SJCRH30 (cell line): ENCODE data around the gene APP. TPM values are rescaled to one million over a fixed set of nuclear protein-coding genes. Genes with fewer than 3 reads are reported as not detected.
"Not testable (repeated sequence)": the region's sequence is repeated elsewhere in the genome, so short reads cannot be mapped to it uniquely, and the experiment has no call there.

ENCODE experiments used
- DNase-seq, 2 experiments: peaks; one replicate each; pipeline ENCODE4 v3.0.0-alpha.2; 2015 to 2020
- H3K27ac ChIP-seq: fragments of 250-450 bp; sonication (Bioruptor Pico); 2 replicates; pipeline ENCODE4 v1.5.1; 2020; ENCODE audit warnings: mild to moderate bottlenecking, moderate library complexity
- H3K27me3 ChIP-seq: fragments of 250-450 bp; sonication (Bioruptor Pico); 2 replicates; pipeline ENCODE4 v1.5.1; 2020; ENCODE audit warnings: mild to moderate bottlenecking, moderate library complexity
- H3K36me3 ChIP-seq: fragments of 250-450 bp; sonication (Bioruptor Pico); 2 replicates; pipeline ENCODE4 v1.5.1; 2020; ENCODE audit warnings: mild to moderate bottlenecking, moderate library complexity
- H3K4me1 ChIP-seq: fragments of 250-450 bp; sonication (Bioruptor Pico); 2 replicates; pipeline ENCODE4 v1.5.1; 2020; ENCODE audit warnings: mild to moderate bottlenecking, moderate library complexity
- H3K4me3 ChIP-seq: fragments of 250-450 bp; sonication (Bioruptor Pico); 2 replicates; pipeline ENCODE4 v1.5.1; 2020; ENCODE audit warnings: mild to moderate bottlenecking, moderate library complexity
- H3K9me3 ChIP-seq: fragments of 250-450 bp; sonication (Bioruptor Pico); replicated peaks from 2 replicates; pipeline ENCODE4 v1.5.1; 2020; ENCODE audit warnings: mild to moderate bottlenecking, moderate library complexity
- total RNA-seq: library from RNA; depleted of rRNA; stranded (reverse); fragments of >200 nt; shearing (Covaris generic); gene quantifications from 2 replicates; pipeline ENCODE4 v1.2.3, GENCODE V29; 2014

APP gene
- total RNA-seq, 1 experiment from 2014 or later: 399 TPM

GRCh38 chr21:25927195-25927880 is 243.2 kb downstream of the APP start:
- H3K27me3 ChIP-seq: no peaks in the 10 kb centered on the region
- peaks cover 7% of the 10 kb centered on the region; the same call in 1 of the 2 replicates for H3K4me1 ChIP-seq
- no peak for DNase-seq
- H3K9me3 ChIP-seq: no peaks in the 10 kb centered on the region
- no peak overlapping the region for H3K27ac ChIP-seq
- H3K4me3 ChIP-seq: no peak overlapping the region
- peaks cover 44% of the 10 kb centered on the region for H3K36me3 ChIP-seq

GRCh38 chr21:25925936-25926335 is 244.6 kb downstream of the APP start:
- no peaks in the 10 kb centered on the region for H3K27me3 ChIP-seq
- no peaks in the 10 kb centered on the region for H3K9me3 ChIP-seq
- no peak for DNase-seq
- H3K36me3 ChIP-seq: peaks cover 34% of the 10 kb centered on the region
- no peak overlapping the region for H3K27ac ChIP-seq
- no peak overlapping the region for H3K4me3 ChIP-seq
- peaks cover 7% of the 10 kb centered on the region; the same call in 1 of the 2 replicates for H3K4me1 ChIP-seq

DNA sequence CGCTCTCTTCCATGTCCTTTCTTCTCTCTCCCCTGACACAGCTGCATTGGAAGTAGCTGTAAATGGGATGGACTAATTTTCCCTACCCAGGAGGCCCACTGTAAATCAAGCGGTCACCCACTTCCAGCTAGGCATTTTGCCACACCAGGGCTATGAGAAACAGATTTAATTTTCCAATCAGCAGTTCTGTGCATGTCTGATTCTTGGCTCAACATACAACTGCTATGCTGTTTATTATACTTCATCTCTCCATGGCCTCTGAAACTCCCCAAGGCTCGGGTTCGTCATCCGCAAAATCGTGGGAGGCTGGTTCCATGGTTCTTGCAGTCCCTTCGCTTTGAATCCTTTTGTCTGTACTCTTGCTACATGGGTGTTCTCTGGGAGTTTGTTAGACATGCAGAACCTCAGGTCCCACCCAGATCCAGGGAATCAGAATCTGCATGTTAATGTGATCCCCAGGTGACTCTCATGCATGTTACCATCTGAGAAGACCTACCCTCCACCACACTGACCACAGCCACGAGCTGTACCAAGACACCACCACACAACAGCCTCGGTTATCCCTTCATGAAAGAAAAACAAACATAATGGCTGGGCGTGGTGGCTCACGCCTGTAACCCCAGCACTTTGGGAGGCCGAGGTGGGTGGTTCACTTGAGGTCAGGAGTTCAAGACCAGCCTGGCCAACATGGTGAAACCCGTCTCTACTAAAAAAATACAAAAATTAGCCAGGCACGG is 245.3 kb downstream of the APP start:
- no peak for DNase-seq
- Histone ChIP-seq H3K9me3 (no peaks in the 10 kb centered on the region; the same call in 1 of the 2 replicates), H3K27me3 (no peaks in the 10 kb centered on the region), H3K27ac (no peak overlapping the region), H3K4me1 (peaks cover 6% of the 10 kb centered on the region; the same call in 1 of the 2 replicates), H3K36me3 (peaks cover 29% of the 10 kb centered on the region), H3K4me3 (no peak overlapping the region)

GRCh38 chr21:25918152-25918551 is 252.4 kb downstream of the APP start:
- peaks cover 12% of the 10 kb centered on the region; the same call in 1 of the 2 replicates for H3K36me3 ChIP-seq
- not testable (repeated sequence) for DNase-seq, H3K4me1 ChIP-seq, H3K4me3 ChIP-seq, H3K9me3 ChIP-seq, H3K27ac ChIP-seq, H3K27me3 ChIP-seq

DNA sequence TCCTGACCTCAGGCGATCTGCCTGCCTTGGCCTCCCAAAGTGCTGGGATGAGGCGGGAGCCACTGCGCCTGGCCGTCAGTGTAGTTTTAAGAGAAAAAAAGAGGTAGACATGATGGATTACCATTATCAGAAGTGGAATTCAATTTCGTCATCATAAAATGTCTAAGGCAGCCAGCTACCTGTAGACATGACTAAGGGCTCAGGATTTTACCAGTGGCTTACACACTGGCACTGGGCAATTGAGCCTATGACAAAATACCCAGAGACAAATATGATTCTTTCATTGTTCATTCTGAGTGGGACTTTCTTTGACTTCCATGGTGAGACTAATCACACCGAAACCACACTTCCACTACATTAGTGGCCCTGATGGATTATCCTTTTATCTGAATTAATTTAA is 254.3 kb downstream of the APP start:
- Histone ChIP-seq H3K4me1 (no peaks in the 10 kb centered on the region), H3K36me3 (peaks cover 23% of the 10 kb centered on the region), H3K4me3 (no peak overlapping the region), H3K27ac (no peak overlapping the region), H3K27me3 (no peaks in the 10 kb centered on the region), H3K9me3 (no peaks in the 10 kb centered on the region; the same call in 1 of the 2 replicates)
- DNase-seq: no peak

DNA sequence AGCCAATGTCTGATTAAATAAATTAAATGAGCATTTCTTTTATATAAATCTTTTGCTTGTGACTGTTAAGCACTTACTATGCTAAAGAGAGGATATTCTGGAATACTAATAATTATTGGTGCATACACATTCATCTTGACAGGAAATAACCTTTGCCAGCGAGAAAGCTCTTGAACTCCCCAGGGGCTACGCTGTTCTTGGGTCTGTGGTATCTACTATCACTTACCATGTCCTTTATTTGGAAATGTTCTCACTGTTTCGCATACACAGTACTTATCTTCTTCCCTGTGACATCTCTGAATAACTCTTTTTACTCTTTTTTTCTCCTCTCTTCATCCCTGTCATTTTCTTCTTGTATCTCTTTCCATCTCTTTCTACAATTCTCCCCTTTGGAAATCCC is 257.1 kb downstream of the APP start:
- Histone ChIP-seq H3K27me3 (no peaks in the 10 kb centered on the region), H3K4me1 (no peaks in the 10 kb centered on the region), H3K27ac (no peak overlapping the region), H3K9me3 (no peaks in the 10 kb centered on the region), H3K36me3 (peaks cover 31% of the 10 kb centered on the region), H3K4me3 (no peak overlapping the region)
- DNase-seq: no peak

GRCh38 chr21:25912402-25912746 is 258.2 kb downstream of the APP start:
- H3K4me3 ChIP-seq: no peak overlapping the region
- H3K36me3 ChIP-seq: peaks cover 34% of the 10 kb centered on the region
- no peak for DNase-seq
- no peaks in the 10 kb centered on the region for H3K4me1 ChIP-seq
- H3K27ac ChIP-seq: no peak overlapping the region
- H3K9me3 ChIP-seq: no peaks in the 10 kb centered on the region
- H3K27me3 ChIP-seq: no peaks in the 10 kb centered on the region

DNA sequence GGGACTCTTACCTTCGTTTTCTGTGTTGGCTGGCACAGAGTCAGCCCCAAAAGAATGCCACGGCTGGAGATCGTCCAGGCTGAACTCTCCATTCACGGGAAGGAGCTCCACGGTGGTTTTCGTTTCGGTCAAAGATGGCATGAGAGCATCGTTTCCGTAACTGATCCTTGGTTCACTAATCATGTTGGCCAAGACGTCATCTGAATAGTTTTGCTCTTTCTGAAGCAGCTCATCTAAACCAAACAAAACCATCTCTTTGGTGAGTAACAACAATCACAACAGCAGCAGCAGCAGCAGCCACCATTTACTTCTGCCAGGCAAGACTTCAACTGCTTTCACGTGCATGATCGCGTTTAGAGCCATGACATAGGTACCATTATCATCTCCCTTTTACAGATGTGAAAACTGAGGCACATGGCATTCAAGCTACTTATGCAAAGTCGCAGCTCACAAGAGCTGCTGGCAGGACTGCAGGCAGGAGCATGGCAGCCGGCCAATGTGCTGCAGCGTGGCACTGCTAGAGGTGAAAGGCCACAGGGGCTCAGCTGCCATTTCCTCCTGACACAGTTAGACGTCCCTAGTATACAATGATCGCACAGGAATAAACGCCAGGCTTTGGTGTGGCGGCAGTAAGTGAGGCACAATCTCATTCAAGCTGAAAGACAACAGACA is 258.7 kb downstream of the APP start:
- DNase-seq: no peak
- Histone ChIP-seq H3K4me1 (no peaks in the 10 kb centered on the region), H3K36me3 (peaks cover 38% of the 10 kb centered on the region), H3K4me3 (no peak overlapping the region), H3K27me3 (no peaks in the 10 kb centered on the region), H3K9me3 (no peaks in the 10 kb centered on the region), H3K27ac (no peak overlapping the region)

DNA sequence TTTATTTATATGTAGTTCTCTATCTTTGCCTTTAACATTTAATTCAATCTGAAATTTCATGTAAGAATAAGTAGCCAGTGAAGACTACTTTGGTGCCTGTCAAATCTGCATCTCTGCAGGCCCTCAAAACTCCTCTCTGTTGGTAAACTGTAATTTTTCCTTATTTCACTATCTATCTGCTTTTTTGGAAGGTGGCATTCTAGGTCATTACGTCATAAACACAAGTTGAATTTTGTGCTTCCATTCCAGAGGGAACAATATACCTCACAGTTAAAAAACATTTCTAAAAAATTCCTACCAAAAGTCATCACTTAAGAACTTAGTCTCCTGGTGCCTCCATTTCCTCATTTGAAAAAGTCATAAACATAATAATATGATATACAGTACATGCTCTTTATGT is 259.8 kb downstream of the APP start:
- Histone ChIP-seq H3K4me1 (no peaks in the 10 kb centered on the region), H3K36me3 (peaks cover 37% of the 10 kb centered on the region), H3K4me3 (no peak overlapping the region), H3K9me3 (no peaks in the 10 kb centered on the region), H3K27ac (no peak overlapping the region), H3K27me3 (no peaks in the 10 kb centered on the region)
- no peak for DNase-seq

- Histone ChIP-seq H3K27me3 (no peaks in the 10 kb centered on the region), H3K27ac (no peak overlapping the region), H3K36me3 (peaks cover 45% of the 10 kb centered on the region), H3K4me1 (peaks cover 1% of the 10 kb centered on the region), H3K4me3 (no peak overlapping the region), H3K9me3 (no peaks in the 10 kb centered on the region)
- DNase-seq: no peak
Observed at GRCh38 chr21:25909341-25909740, 261.2 kb downstream of the APP start.

DNA sequence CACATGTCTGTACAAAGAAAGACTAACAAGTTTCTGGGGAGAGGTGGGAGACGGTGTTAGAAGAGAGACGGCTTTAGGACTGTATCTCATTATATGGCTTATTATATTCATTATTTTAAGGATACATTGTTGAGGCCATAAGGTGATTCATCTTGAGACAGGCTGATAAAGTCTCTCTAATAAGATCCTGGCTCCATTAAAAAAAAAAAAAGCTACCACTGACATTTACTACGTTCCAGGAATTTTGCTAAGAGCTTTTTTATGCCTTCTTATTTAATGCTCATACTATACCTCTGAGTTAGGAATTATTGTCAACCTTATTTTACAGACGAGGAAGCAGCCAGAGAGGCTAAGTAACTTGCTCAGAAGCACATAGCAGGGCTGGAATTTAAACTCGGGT is 262.1 kb downstream of the APP start:
- H3K36me3 ChIP-seq: peaks cover 51% of the 10 kb centered on the region
- no peak overlapping the region for H3K27ac ChIP-seq
- H3K4me3 ChIP-seq: no peak overlapping the region
- no peaks in the 10 kb centered on the region for H3K9me3 ChIP-seq
- DNase-seq: no peak
- H3K27me3 ChIP-seq: no peaks in the 10 kb centered on the region
- peaks cover 10% of the 10 kb centered on the region for H3K4me1 ChIP-seq

DNA sequence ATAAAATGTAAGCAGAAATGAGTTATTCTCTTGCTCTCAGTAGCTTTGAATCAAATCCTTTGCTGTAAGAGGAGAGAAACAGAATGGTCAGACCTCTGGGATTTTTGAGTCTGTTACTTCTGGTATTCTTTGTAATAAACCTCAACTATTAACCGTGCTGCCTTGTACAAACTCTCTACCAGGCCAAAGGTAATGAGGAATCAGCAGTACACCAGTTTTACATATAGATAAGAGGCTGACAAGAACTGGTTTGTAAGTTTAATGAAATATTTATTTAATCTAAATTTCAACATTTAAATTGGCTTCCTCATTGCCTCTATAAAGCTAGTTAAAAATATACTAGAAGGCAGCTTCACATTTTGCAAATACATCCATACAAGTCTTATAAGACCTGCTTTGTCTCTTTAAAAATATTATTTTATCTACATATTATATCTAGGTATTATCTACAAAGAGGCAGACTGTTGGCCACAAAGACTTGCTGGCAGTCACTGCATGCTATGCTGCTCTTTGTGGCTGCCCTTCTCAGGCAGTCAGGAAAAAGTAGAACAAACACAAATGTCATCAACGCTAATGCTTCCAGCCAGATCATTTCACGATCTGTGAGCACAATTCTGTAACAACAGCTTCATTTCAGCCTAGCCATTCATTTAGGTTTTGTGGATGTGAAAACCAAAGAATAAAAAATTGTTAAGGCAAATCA is 262.8 kb downstream of the APP start:
- Histone ChIP-seq H3K36me3 (peaks cover 51% of the 10 kb centered on the region), H3K27me3 (no peaks in the 10 kb centered on the region), H3K4me1 (peaks cover 12% of the 10 kb centered on the region), H3K4me3 (no peak overlapping the region), H3K9me3 (no peaks in the 10 kb centered on the region), H3K27ac (no peak overlapping the region)
- no peak for DNase-seq

GRCh38 chr21:25906587-25906986 is 264.0 kb downstream of the APP start:
- H3K4me3 ChIP-seq: no peak overlapping the region
- DNase-seq: no peak
- peaks cover 12% of the 10 kb centered on the region for H3K4me1 ChIP-seq

DNA sequence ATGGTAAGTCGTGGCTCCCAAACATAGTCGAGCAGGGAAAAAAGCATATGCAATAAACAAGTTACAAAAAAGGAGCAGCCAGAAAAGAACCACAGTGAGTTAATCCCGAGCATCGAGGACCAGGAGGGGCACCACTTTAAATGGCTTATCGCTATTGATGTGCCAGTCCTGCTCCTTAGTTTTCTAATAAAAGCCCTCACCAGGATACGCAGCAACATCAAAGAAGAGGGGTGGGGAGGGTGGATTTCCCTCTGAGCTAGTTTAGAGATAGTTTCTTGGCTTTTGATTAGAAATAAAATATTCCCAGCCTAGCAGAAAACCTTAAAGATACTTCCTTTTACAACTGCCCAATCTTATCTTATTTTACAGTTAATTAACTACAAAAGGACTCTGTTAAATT is 265.4 kb downstream of the APP start:
- H3K27me3 ChIP-seq: no peaks in the 10 kb centered on the region
- H3K4me3 ChIP-seq: no peak overlapping the region
- peaks cover 12% of the 10 kb centered on the region for H3K4me1 ChIP-seq
- H3K9me3 ChIP-seq: no peaks in the 10 kb centered on the region
- no peak for DNase-seq
- peaks cover 48% of the 10 kb centered on the region for H3K36me3 ChIP-seq
- H3K27ac ChIP-seq: no peak overlapping the region

More at GRCh38 chr21:25906587-25906986, 264.0 kb downstream of the APP start:
- Histone ChIP-seq H3K9me3 (no peaks in the 10 kb centered on the region), H3K27me3 (no peaks in the 10 kb centered on the region), H3K36me3 (peaks cover 47% of the 10 kb centered on the region), H3K27ac (no peak overlapping the region)
